DMS114 treated with DMSO at 0.1 percent for 48 hours (cell line): ENCODE measurements around the gene TBX10.
"Not testable (repeated sequence)": the region's sequence is repeated elsewhere in the genome, so short reads cannot be mapped to it uniquely, and the experiment has no call there.

Experiments used
- DNase-seq: peaks from one replicate; lab custom pipeline; 2025; ENCODE audit not compliant: unreplicated experiment; lab: John Stamatoyannopoulos, UW

Gene TBX10

GRCh38 chr11:67664696-67665540, 25.4 kb upstream of the TBX10 start:
- DNase-seq: no peak

GRCh38 chr11:67664213-67664585, 24.6 kb upstream of the TBX10 start:
- no peak for DNase-seq

- DNase-seq: no peak
Measured at GRCh38 chr11:67663532-67664212, 24.1 kb upstream of the TBX10 start.

GRCh38 chr11:67662835-67663531, 23.4 kb upstream of the TBX10 start:
- no peak for DNase-seq

- no peak for DNase-seq
Measured at GRCh38 chr11:67662142-67662834, 22.7 kb upstream of the TBX10 start.

- not testable (repeated sequence) for DNase-seq
Measured at GRCh38 chr11:67660752-67661151, 21.2 kb upstream of the TBX10 start.

GRCh38 chr11:67659651-67660165, 20.1 kb upstream of the TBX10 start:
- not testable (repeated sequence) for DNase-seq

- no peak for DNase-seq
Measured at GRCh38 chr11:67657300-67657699, 17.7 kb upstream of the TBX10 start.

- DNase-seq: peak; percentile 75
Measured at GRCh38 chr11:67656278-67656922, 16.8 kb upstream of the TBX10 start.

- no peak for DNase-seq
Measured at GRCh38 chr11:67654225-67654624, 14.7 kb upstream of the TBX10 start.

- DNase-seq: no peak
Measured at GRCh38 chr11:67652965-67653845, 13.6 kb upstream of the TBX10 start.

- no peak for DNase-seq
Measured at GRCh38 chr11:67651976-67652781, 12.6 kb upstream of the TBX10 start.

GRCh38 chr11:67649634-67650510, 10.3 kb upstream of the TBX10 start:
- no peak for DNase-seq

- DNase-seq: no peak
Measured at GRCh38 chr11:67648796-67649613, 9.4 kb upstream of the TBX10 start.

- DNase-seq: peak; percentile 91
Measured at GRCh38 chr11:67648140-67648795, 8.7 kb upstream of the TBX10 start.

GRCh38 chr11:67647471-67647870, 7.9 kb upstream of the TBX10 start:
- no peak for DNase-seq
